Epithelial cell of esophagus (primary cell): Measurements from ENCODE around the gene GJA10.
"Not testable (repeated sequence)": the region's sequence is repeated elsewhere in the genome, so short reads cannot be mapped to it uniquely, and the experiment has no call there.

Experiments
- DNase-seq: peaks from one replicate; pipeline ENCODE4 v3.0.0; 2010; ENCODE audit warnings: low read depth
- H3K4me3 ChIP-seq: 2 replicates; pipeline ENCODE4 v1.5.1; 2011; ENCODE audit warnings: mild to moderate bottlenecking, low read length, control low read depth
- TF ChIP-seq, protein P1 (sequence below): IDR thresholded peaks from 2 replicates; pipeline ENCODE4 v1.5.1; 2011; ENCODE audit warnings: low read depth, mild to moderate bottlenecking, low read length, control low read depth, inconsistent platforms; ENCODE audit not compliant: insufficient read depth; ENCODE audit errors: missing control alignments

The GJA10 gene

DNA sequence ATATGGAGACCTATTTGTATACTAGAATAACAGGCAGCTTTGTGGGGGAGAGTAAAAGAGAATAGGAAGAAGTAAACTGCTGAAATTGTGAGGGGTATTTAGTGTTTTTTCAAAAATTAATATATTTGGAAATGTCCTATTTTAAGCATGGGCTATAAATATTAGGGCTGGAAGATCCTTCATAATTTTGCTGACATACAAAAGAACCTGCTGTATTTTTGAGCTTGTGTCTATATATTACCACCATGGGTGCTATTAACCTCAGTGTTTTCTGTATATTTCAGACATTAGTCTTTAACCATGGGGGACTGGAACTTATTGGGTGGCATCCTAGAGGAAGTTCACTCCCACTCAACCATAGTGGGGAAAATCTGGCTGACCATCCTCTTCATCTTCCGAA is at the start of gene GJA10:
TSS of gene GJA10 (plus strand) at position 301 of the 400 bp plus-strand sequence. CDS start at position 301, 0 bp downstream.
- no peak within 1 kb of the TSS for H3K4me3 ChIP-seq
- no peak for DNase-seq
- TF ChIP-seq, protein P1, sequence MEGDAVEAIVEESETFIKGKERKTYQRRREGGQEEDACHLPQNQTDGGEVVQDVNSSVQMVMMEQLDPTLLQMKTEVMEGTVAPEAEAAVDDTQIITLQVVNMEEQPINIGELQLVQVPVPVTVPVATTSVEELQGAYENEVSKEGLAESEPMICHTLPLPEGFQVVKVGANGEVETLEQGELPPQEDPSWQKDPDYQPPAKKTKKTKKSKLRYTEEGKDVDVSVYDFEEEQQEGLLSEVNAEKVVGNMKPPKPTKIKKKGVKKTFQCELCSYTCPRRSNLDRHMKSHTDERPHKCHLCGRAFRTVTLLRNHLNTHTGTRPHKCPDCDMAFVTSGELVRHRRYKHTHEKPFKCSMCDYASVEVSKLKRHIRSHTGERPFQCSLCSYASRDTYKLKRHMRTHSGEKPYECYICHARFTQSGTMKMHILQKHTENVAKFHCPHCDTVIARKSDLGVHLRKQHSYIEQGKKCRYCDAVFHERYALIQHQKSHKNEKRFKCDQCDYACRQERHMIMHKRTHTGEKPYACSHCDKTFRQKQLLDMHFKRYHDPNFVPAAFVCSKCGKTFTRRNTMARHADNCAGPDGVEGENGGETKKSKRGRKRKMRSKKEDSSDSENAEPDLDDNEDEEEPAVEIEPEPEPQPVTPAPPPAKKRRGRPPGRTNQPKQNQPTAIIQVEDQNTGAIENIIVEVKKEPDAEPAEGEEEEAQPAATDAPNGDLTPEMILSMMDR = no peak

DNA sequence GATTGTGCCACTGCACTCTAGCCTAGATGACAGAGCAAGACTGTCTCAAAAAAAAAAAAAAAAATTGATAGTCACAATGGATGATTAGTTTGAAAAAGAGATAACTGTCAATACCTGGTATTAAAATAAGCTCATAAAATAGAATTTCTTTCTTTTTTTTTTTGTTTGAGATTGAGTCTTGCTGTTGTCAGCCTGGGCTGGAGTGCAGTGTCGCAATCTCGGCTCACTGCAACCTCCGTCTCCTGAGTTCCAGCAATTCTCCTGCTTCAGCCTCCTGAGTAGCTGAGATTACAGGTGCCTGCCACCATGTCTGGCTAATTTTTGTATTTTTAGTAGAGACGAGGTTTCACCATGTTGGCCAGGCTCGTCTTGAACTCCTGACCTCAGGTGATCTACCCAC is 46.8 kb upstream of the GJA10 start:
- not testable (repeated sequence) for DNase-seq, H3K4me3 ChIP-seq

DNA sequence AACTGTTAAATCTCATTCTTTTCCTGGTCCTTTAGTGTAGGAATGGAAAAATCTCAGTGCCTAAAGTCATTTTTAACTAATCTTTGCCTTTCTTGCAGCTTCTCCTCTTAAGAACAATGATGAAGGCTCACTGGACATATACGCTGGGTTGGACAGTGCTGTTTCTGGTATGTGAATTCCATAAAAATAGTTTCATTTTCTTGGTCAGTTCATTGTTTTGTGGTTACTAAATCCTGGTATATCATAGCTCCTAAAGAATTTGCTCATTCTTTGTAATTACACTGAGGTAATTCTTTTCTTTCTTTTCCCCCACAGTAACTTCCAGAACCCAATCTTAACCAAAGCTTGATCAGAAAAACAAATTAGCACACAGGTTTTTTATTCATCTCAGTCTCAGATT is 41.2 kb upstream of the GJA10 start:
- no peak overlapping the region for H3K4me3 ChIP-seq
- DNase-seq = no peak
- TF ChIP-seq, protein P1 = no peak

DNA sequence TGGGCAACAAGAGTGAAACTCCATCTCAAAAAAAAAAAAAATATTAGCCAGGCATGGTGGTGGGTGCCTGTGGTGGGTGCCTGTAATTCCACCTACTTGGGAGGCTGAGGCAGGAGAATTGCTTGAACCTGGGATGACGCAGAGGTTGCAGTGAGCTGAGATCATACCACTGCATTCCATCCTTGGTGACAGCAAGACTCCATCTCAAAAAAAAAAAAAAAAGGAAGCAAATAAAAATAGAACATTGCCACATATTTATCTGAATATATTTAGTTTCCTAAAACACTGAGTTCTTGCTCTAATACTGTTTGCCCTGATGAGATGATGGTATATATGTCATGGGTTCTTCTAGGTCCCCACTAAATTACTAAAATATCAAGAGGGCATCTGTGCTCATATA is 36.2 kb upstream of the GJA10 start:
- no peak for DNase-seq
- H3K4me3 ChIP-seq = no peak overlapping the region
- TF ChIP-seq, protein P1 = no peak

DNA sequence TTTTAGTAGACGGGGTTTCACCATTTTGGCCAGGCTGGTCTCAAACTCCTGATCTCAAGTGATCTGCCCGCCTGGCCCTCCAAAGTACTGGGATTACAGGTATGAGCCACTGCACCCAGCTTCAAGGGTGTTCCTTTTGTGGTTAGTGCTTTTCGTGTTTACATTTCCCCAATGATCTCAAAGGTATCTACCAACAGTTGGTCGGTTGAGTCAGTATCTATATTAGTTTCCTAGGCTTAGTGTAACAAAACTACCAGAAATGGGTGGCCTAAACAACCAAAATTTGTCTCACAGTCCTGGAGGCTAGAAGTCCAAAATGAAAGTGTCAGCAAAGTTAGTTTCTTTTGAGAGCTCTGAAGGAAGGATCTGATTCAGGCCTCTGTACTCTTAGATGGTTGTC is 34.5 kb upstream of the GJA10 start:
- DNase-seq = no peak
- H3K4me3 ChIP-seq = no peak overlapping the region
- TF ChIP-seq, protein P1 = no peak

DNA sequence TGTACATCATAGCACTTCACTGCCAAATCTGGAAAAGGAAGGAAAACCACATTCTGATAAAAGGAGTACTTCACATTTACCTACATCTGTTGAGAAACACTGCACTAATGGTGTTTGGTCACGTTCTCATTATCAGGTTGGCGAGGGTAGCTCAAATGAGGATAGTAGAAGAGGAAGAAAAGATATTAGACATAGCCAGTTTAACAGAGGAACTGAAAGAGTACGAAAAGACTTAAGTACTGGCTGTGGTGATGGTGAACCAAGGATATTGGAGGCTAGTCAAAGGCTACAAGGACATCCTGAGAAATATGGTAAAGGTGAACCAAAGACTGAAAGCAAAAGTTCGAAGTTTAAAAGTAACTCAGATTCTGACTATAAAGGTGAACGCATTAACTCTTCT is 32.0 kb upstream of the GJA10 start:
- TF ChIP-seq, protein P1 = no peak
- H3K4me3 ChIP-seq = no peak overlapping the region
- DNase-seq = no peak

DNA sequence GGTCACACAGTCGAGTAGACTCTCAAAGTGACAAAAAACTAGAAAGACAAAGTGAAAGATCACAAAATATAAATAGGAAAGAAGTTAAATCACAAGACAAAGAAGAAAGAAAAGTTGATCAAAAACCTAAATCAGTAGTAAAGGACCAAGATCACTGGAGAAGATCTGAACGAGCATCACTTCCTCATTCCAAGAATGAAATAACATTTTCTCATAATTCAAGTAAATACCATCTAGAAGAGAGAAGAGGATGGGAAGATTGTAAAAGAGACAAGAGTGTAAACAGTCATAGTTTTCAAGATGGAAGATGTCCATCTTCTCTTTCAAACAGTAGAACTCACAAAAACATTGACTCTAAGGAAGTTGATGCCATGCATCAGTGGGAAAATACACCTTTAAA is 31.6 kb upstream of the GJA10 start:
- DNase-seq = no peak
- TF ChIP-seq, protein P1 = no peak
- no peak overlapping the region for H3K4me3 ChIP-seq
